HG03575 (cell line): Measurements from ENCODE around the gene HELZ2.

Source experiments
- ATAC-seq: cut with Tn5 transposase; IDR thresholded peaks from one replicate; pipeline ENCODE4 v1.9.1; 2021; ENCODE audit not compliant: unreplicated experiment, insufficient number of reproducible peaks, low FRiP score; ENCODE audit errors: extremely low read depth

The HELZ2 gene

DNA sequence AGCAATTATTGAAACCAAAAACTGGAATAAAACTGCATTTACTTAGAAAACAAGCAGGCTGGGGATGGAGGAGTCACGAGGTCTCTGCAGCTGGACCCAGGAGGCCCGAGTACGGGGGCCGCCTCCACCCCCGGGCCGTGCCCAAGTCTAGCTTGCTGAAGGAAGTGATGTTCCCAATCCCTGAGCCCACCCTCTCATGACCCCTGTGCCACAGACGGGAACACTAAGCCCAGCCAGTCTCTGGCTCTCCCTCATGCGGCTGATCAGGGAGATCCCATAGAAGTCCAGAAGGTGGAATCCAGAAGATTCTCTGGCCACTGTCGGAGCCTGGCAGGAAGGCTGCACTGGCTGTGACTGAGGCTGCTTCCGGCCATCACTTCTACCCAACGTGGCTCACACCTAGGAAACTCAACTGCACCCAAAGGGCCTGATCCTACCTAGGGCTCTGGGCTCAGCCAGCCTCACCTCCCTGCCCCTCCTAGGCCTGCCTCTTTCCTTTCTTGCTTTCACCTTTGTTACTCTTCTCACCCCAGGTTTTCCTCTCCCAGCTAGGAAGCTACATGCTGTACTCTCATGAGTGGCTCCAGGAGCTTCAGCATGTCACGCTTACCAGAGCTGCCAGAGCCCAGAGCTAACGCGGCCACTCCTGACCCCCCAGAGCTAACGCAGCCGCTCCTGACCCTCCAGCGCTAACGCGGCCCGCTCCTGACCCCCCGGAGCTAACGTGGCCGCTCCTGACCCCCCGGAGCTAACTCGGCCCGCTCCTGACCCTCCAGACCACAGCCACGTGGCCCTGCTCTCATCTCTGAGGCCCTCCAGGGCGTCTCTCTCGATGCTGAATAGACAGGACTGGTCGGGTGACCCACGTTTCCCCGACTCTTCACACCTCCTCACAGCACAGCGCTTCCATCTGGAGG, 24.7 kb upstream of the HELZ2 start:
- ATAC-seq = no peak

DNA sequence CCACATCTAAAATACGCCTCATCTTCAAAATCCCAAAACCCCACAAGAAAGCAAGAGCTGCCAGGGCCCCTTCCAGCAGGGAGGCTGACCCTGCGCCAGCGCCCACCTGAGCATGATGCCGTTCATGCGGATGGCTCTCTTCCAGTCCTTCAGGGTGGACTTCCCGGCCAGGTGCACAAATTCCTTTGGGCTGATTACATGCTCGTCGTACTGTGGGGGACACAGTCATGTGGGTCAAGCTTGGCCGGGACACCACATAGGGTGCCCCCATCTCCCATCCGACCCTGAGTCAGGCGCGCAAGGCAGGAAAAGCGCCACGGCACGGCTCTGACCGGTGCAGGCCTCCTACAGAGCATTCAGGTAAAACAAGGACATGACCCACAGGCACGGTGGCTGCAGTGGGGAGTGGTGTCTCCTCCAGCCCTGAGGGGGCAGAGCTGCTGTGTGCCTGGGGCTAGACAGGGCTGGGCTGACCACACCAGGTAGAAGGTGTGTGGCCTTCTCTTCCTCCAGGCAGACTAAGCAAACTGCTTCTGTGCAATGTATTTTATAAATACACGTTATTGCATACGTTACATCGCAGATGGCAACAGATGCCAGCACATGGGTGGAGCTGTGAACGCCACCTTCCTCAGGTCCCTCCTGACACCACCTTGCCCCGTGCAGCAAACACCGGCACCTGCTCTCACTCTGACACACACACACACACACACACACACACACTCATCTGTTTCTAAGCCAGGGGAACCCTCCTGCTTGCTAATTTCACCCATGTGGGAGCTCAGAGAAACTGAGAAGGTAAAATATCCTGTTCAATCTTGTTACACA, 23.8 kb upstream of the HELZ2 start:
- ATAC-seq = no peak

DNA sequence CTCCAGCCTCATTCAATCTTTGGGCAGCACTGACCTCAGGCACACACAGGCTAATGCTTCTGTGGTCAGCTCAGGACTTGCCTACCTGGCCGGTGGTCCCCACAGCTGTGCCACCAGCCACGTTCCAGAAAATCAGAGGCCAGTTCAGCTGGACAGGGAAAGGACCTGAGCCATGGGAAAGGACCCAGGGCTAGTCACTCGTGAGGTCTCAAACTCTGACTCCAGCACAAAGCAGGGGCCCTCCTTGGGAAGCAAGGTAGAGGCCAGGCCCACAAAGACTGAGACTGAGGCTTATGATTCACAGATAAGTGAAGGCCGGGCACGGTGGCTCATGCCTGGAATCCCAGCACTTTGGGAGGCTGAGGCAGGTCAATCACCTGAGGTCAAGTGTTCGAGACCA, 22.4 kb upstream of the HELZ2 start:
- ATAC-seq = no peak

DNA sequence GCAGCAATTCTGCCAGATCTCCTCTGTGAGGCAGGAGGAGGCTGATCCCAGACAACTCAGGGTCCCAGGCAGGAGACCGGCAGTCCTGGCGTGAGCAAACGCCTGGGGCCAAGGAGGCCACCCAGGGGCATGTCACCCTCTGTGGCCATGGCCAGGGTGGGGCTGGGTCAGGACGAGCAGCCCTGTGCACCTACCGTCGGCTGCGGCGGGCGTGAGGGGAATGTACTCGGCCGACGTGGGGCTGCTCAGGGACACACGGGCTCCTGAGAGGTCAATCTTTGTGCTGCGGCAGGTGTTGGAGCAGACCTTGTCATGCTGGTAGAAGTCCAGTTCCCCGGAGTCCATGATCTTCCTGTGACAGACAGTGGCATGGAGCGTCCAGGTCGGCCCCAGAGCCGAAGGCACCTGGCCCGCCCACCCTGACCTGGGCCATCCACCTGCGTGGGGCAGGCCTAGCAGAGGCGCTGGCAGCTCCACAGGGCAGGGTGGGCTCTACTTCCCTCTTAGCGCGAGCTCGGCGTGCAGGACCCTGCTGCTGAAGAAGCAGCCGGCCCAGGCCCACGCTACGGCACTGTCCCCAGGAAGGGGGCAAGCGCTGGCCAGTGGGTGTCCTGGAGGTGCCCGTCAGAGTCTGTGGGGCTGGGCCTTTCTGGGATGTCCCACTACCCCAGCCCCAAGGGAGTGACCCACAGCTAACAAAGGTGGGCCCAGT, 21.5 kb upstream of the HELZ2 start:
- ATAC-seq = no peak

DNA sequence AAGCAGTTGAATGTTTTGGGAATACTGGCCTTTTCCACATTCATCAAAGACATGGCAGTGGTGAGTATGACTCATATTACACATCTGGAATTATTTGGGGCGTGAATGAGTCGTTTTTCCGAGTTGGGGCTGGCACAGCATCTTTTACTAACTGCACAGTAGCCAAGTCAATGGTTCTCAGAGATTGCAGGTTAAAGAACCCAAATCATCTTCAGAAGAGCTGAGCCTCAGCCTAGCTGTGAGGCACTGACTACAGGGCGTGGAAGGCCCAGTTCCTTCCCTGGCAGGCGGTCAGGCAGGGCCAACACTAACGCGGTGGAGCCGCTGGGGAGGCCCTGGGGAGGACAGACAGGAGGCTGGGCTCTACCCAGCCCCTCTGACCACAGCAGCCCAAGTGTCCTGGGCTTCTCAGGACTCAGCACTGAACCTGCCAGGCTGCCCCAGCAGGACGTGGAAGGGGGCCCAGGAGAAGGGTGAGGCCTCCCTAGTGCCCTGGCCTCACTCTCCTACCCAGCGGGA, 20.1 kb upstream of the HELZ2 start:
- no peak for ATAC-seq

DNA sequence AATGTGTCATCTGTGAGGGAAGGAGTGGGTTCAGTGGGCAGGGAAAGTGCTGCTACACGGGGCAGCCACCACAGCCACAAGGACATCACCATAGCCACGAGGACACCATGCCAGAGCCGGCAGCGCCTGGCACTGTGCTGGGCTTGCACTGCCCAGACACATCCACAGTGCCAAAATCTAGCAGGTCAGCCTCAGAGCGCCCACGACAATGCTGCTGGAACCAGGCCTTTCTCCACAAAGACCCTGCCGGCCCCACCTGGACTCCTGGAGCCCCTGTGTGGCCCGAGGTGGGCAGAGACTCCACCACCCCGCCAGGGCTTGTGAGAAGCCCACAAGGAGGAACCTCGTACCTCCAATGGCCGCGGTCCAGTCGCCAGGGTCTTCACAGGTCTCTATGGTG, 18.6 kb upstream of the HELZ2 start:
- ATAC-seq = no peak

DNA sequence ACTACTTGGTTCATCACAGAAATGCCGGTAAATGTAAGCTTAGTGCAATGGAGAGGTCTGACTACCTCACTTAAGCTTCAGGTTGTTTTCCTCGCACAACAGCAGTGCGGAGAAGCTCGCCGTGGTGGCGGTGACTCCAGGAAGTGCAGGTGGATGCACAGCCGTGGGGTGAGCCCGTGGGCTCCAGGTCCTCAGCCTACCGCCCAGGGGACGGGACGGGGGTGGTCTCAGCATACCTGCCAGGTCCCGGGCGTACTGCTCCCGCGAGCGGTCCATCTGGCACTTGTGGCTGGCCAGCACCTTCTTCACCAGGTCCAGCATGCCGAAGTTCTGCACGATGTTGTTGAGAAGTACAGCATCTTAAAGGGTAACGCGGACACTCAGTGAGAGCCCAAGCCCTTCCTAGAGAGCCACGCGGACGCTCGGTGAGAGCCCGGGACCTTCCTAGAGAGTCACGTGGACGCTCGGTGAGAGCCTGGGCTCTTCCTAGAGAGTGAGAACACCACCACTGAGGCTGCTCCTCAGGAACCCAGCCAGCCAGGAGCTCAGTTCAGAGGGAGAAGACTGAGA, 17.8 kb upstream of the HELZ2 start:
- ATAC-seq = no peak

DNA sequence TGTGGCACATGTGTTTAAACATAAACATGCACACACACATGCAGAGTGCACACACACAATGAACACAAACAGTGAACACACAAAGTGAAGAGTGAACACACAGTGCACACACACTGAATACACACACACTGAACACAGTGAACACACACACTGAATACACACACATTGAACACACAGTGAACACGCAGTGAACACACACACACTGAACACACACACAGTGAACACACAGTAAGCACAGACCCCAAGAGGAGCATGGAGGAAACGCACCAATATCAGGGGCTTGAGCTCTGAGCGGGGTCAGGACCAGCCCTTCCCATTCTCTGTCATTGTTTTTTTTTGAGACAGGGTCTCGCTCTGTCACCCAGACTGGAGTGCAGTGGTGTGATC, 17.1 kb upstream of the HELZ2 start:
- no peak for ATAC-seq

DNA sequence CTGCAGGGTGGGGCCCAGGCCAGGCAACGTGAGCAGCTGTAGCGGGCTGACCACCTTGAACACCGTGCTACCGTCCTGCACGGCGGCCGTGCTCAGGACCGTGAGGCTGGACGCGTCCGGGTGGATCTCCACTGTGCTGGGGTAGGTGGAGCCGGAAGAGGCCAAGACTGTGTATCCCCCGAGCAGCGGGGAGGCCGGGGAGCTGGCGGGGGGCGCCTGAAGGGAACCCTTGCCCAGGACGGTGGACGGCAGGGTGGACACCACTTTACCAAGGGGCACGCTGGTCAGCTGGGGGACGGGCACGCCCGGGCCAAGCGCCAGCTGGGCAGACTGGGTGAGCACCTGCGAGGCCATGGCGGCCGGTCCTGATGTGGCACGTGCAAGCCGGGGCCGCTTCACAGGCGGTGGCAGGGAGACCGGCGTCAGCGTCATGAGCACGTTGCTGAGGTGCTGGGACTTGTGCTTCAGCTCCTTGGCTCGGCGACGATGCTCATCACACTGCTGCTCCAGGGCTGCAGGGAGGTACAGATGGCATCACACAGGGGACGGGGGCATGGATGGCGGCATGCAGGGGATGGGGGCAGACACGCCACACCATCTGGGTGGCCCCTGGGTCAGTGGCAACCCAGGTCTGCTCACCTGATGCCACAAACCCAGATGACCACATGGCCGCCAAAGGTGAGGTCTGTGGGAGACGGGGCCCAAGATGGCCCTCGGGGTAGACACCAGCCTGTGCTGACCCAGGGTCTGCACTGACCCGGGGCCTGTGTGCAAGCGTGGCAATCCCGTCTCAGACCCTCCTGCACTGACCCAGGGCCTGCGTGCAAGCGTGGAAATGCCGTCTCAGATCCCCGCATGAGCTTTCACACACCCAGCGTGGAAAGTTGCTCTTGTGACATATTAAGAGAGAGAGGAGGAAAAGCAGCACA, 16.4 kb upstream of the HELZ2 start:
- no peak for ATAC-seq

DNA sequence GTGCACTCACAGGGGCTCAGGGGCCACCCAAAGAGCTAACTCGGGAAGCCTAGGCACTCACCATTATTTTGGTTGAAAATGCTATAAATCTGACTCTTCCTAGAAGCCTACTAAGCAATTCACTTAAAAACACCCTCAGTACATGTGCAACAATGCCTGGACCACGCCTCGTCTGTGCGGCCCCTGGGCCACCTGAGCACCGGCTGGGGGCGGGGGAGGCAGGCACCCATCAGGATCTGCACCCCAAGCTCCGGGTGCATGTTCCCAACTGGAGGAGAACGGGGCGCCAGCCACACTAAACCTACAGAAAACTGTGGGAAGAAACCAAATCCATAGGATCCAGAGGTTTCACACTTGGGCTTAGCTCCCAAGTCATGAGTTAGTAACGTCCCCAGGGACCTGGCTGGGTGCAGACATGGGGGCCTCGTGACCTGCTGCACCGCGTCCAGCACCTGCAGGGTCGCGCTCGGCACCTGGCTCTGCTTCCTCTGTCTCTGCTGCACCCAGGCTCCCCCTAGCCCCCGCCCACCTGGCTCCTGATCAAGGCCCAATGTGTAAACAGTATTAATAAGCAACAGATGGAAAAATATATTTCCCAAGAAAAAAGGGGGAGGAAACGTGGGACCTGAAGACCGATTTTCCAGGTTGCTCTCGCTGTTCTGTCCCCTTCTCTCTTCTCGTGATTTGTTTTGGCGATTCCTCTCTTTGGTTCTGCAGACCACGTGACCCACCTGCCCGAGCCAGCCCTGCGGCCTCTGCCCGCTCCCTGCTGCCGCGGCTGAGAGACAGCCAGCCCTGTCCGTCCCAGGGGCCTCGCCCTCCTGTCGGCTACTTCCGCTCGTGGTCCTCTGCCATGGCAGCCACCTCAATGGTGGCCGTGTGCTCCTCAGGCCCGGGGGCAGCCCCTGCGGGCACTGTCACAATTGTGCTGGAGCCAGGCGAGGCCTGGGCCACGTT, 15.5 kb upstream of the HELZ2 start:
- no peak for ATAC-seq

DNA sequence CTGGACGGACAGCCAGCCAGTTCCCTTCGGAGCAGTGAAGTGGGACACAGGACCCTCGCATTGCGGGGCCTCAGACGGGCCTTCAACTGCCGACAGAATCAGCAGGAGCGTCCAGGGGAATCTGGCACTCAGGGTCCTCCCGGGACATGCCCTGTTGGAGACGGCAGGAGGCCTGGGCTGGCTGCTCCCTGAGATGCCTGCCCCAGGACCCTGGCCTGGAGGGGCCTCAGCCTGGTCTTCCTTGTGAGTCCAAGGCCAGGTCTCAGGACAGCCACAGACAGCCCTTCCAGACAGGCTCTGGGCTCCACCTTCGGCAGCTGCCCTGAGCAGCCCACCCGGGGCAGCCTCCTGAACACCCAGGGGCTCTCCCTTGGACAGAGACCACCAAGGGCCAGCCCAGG, 14.6 kb upstream of the HELZ2 start:
- ATAC-seq = no peak

DNA sequence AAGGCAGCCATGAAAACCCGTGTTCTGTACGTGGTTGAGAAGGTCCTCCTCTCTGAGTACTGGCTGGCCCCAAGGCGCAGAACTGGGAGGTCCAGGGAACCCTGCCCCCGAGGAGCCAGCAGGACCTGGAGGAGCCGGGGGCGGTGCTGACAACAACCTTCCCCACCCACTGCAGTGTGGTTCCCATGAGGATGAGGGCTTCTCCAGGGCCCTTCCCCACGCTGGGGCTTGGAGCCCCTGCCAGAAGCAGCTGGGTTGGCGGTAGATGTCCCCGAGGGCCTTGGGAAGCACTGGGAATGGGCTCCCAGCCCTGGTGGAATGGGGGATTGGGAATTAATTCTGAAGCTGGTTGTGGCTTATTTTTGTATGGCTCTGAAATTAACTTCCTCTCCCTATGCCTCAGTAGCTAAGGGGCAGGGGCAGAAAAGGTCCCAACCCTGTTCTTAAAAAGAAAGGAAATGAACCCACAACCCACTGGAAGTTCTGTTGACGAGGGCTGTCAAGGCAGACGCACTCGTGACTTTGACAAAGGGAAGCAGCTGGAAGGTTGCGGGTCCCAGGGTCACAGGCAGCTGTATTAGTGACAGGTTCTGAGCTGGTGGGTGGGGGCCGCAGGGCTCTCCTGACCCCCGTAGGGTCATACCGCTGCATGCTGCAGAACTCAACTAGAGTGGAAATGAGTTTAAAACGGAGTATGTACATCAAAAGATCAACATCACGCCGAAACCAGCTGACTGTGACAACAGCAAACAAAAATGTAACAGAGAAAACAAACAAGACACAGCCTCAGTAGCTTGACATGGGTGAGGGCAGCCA, 13.9 kb upstream of the HELZ2 start:
- no peak for ATAC-seq

DNA sequence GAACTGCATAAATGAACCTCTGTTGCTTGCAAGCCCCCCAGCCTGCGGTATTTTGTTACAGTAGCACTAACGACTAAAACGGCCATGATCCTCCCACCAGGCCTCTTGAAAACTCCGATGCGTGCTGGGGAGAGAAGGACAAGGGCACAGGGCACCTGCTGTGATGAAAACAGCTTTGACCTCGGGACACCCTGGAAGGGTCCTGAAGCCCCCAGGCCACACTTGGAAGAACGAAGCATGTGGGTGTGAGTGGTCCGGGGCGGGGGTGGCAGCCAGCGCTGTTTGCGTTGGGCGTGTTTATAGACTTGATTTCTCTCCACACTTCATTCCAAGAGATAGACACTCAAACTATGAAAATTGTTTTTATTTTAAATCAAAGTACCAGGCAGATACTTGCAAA, 13.2 kb upstream of the HELZ2 start:
- ATAC-seq = no peak

DNA sequence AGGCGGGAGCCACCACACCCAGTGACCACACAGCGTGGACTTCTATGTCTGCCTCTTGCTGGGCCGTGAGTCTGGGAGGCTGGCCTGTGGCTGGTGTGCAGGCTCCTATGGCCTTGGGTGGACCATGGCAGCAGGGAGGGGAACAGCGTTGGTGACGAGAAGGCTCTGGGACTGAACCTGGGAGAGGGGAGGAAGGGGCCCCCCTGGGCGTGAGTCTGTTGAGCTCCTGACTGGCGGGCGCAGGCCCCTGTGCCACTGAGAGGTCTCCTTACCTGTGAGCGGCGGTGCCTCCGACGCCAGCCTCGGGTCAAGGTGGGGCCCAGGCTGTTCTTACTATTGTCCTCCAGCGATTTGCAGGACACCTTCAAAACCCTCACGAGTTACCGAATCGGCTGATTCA, 12.8 kb upstream of the HELZ2 start:
- ATAC-seq = no peak

DNA sequence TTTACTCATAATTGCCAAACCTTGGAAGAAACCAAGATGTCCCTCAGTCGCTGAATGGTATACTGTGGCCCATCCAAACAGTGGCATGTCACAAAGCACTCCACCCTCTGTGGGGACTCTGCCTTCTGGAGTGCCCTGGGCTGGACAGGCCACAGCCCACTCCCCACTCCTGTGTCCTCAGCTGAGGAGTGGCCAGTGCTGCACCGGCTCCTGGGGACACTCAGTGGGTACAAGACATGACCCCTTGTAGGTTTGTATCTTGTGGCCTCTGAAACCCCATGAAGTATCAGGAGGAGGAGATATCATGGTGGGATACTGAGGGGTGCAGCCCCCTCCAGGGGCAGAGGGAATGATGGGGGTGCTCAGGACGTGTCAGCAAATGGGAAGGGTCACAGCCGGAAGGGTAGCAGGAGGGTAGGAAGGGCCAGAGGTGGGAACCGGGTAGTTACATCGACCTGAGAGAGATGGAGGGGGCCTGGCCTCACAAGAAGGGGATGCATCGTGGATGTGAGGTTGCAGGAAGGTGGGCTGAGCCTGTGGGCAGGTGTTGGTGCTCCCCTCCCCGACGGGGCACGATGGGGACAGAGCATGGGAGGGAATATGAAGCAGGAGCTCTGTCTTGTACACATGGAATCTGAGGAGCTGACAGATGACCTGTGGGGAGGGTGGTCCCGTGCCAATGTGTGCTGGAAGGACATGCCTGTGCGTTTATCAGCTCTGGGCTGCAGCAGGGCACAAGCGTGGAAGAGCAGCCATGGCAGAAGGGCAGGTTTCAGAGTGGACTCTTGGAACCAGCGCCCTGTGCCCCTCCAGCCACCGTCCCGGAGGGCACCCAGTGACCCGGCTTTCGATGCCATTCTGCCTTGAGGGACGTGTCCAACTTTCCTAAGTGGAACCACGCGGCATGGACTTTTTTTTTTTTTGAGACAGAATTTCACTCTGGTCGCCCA, 11.9 kb upstream of the HELZ2 start:
- no peak for ATAC-seq
